Nephron (organoid): ENCODE results near the gene FEV.

Experiments
- H3K27ac Mint-ChIP-seq, 3 experiments: 2 replicates each; pipeline ENCODE4 v1.8.0; 2020; ENCODE audit warnings: mixed read lengths in 3 of 3, mild to moderate bottlenecking in 2 of 3, moderate library complexity in 1 of 3
- H3K27me3 Mint-ChIP-seq: 2 replicates; pipeline ENCODE4 v1.8.0; 2021; ENCODE audit warnings: low read depth, mild to moderate bottlenecking, moderate library complexity, mixed read lengths
- H3K36me3 Mint-ChIP-seq: 2 replicates; pipeline ENCODE4 v1.8.0; 2020; ENCODE audit warnings: low read depth, mixed read lengths
- H3K4me1 Mint-ChIP-seq: 2 replicates; pipeline ENCODE4 v1.8.0; 2020; ENCODE audit warnings: mixed read lengths
- H3K4me3 Mint-ChIP-seq, 3 experiments: 2 replicates each; pipeline ENCODE4 v1.8.0; 2020; ENCODE audit warnings: mild to moderate bottlenecking in 3 of 3, mixed read lengths in 3 of 3, moderate library complexity in 2 of 3
- H3K9me3 Mint-ChIP-seq: 2 replicates; pipeline ENCODE4 v1.8.0; 2020; ENCODE audit warnings: mixed read lengths
- TF ChIP-seq, protein P1 (sequence below), 3 experiments: fragments of 200-600 bp; sonication (generic); IDR thresholded peaks; one replicate each; pipeline ENCODE4 v1.5.0; 2021; ENCODE audit warnings: antibody characterized with exemption in 3 of 3; ENCODE audit not compliant: unreplicated experiment in 3 of 3

FEV gene

DNA sequence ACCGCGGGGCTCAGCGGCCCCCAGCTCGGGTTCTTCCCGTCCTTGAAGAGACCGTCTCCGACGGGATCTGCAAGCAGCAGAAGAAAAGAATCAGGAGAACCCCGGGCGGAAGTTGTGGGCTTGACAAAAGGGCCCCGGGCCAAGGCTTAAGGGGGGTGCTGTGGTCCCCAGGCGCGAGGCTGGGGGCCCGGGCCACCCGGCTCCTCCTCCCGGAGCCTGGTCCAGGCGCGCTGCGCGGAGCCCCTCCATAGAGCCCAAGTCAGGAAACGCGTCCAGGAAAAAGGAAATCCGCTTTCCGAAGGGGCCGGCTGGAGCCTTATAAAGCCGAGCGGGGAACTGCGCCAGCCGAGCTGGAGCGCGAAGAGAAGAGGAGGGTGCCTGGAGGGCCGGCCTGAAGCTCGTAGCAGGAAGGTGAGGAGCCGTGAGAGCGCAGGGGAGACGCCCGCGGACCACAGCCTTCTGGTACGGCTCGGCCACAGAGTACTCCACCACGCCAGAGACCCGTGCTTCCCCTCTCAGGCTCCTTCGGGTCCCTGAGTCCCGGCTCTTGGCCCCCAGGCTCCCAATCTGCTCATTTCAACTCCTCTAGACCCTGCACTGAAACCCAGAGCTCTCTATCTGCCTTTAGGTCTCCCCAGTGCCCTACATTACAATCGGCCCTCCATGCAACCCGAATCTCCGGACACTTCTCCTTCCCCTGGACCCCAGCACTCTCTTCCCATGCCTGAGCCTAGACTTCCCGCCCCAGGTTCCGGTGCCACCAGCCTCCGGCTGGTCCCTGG lies 554 bp downstream of the FEV start:
- Mint-ChIP-seq H3K4me3 (peak overlapping the region; percentile 57 to 77 (median 71)), H3K4me1 (peaks cover 13% of the 10 kb centered on the region), H3K27ac (no peak overlapping the region), H3K9me3 (peaks cover 3% of the 10 kb centered on the region), H3K36me3 (no peaks in the 10 kb centered on the region), H3K27me3 (peaks cover 97% of the 10 kb centered on the region)
- TF ChIP-seq, protein P1, sequence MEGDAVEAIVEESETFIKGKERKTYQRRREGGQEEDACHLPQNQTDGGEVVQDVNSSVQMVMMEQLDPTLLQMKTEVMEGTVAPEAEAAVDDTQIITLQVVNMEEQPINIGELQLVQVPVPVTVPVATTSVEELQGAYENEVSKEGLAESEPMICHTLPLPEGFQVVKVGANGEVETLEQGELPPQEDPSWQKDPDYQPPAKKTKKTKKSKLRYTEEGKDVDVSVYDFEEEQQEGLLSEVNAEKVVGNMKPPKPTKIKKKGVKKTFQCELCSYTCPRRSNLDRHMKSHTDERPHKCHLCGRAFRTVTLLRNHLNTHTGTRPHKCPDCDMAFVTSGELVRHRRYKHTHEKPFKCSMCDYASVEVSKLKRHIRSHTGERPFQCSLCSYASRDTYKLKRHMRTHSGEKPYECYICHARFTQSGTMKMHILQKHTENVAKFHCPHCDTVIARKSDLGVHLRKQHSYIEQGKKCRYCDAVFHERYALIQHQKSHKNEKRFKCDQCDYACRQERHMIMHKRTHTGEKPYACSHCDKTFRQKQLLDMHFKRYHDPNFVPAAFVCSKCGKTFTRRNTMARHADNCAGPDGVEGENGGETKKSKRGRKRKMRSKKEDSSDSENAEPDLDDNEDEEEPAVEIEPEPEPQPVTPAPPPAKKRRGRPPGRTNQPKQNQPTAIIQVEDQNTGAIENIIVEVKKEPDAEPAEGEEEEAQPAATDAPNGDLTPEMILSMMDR (IDR thresholded peaks at IDR 0.05; ENCODE audit: unreplicated experiment in 3 of 3): no peak

DNA sequence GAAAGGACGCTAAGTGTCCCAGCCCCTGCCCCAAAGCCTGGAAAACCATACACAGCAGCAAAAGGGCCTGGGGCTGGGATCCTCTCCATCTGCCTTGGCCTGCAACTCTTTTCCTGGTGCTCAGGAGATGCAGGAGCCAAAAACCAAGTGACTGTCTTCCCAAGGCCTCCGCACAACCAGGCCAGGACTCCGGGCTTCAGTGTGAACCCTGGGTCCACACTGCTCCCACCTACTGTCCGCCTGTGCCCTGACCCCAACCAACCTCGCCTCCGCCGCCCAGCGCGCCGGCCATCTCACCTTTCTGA lies 1.1 kb downstream of the FEV start:
- Mint-ChIP-seq H3K27me3 (peaks cover 97% of the 10 kb centered on the region), H3K36me3 (no peaks in the 10 kb centered on the region), H3K4me3 (peak overlapping the region in 1 of 3 experiments; percentile 3), H3K9me3 (peaks cover 3% of the 10 kb centered on the region), H3K4me1 (peaks cover 13% of the 10 kb centered on the region), H3K27ac (no peak overlapping the region)
- TF ChIP-seq, protein P1 (IDR thresholded peaks at IDR 0.05; ENCODE audit: unreplicated experiment in 3 of 3): no peak

DNA sequence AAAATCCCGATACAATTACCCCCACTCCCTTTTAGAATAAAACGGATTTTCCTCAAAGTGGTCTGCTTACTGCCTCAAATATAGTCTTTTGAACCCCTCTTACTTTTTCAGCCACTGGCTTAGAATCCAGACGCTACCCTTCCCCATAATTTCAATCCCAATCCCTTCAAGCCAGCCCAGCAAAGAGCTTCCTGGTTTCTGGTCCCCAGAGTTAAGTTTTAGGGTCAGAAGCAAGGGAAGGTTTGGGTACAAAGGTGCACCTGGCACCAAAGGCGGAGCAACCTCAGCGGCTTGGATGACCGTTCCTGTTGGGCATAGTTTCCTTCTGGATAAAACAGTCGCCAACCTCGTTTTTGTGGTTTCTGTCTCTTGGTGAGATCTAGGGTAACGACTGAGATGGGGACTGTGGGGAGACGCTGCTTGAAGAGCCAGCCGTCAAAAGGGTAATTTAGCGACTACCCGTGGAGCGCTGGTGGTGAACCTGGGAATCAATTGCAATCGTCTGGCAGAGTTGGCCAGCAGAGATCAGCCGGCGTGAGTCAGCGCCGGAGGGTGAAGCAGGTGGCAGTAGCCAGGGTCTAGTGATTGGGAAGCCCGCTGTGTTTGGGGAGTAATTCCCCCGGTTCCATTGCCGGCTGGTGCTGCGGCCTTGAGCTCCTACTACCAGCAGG lies 1.6 kb downstream of the FEV start:
- peaks cover 97% of the 10 kb centered on the region for H3K27me3 Mint-ChIP-seq
- H3K4me1 Mint-ChIP-seq: peaks cover 13% of the 10 kb centered on the region

DNA sequence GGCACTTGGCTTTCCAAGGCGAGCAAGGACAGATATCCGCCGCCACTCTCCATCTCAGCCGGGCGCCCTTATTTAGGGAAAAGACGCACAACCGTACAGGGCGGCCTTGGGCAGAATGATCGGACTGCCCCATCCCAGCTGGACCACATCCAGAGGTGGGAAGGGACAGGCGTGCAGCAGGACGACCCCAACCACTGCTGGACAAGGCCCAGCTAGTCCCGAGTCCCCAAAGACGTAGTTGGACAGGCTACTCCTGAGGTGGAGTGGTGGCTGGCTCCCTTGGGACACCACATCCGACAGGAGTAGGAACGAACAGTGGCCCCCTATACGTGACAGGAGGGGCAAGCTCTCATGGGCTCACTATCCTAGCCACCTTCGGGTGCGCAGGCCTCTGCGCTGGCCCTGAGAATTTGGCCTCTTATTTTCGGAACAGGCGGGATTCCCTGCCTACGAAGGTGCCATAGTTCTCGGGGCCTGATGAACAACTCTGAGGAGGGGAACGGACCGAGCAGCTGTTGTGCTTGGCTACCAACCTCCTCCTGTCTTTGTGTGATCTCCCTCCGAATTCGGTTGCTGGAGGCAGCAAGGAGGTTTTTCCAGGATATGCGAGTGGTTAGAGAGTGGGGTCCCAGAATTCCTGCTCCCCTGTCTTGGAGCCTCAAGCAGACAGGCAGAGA lies 2.3 kb downstream of the FEV start:
- Mint-ChIP-seq H3K27ac (no peak overlapping the region), H3K36me3 (no peaks in the 10 kb centered on the region), H3K9me3 (peaks cover 2% of the 10 kb centered on the region), H3K4me3 (peak overlapping the region; percentile 23 to 52 (median 40)), H3K4me1 (peaks cover 13% of the 10 kb centered on the region), H3K27me3 (peaks cover 97% of the 10 kb centered on the region)
- TF ChIP-seq, protein P1 (IDR thresholded peaks at IDR 0.05; ENCODE audit: unreplicated experiment in 3 of 3): no peak

More for the DNA sequence above, 1.6 kb downstream of the FEV start:
- H3K4me3 Mint-ChIP-seq: peak overlapping the region in 2 of 3 experiments; percentile 9 to 16
- peaks cover 3% of the 10 kb centered on the region for H3K9me3 Mint-ChIP-seq
- TF ChIP-seq, protein P1 (IDR thresholded peaks at IDR 0.05; ENCODE audit: unreplicated experiment in 3 of 3): no peak
- no peak overlapping the region for H3K27ac Mint-ChIP-seq
- no peaks in the 10 kb centered on the region for H3K36me3 Mint-ChIP-seq

DNA sequence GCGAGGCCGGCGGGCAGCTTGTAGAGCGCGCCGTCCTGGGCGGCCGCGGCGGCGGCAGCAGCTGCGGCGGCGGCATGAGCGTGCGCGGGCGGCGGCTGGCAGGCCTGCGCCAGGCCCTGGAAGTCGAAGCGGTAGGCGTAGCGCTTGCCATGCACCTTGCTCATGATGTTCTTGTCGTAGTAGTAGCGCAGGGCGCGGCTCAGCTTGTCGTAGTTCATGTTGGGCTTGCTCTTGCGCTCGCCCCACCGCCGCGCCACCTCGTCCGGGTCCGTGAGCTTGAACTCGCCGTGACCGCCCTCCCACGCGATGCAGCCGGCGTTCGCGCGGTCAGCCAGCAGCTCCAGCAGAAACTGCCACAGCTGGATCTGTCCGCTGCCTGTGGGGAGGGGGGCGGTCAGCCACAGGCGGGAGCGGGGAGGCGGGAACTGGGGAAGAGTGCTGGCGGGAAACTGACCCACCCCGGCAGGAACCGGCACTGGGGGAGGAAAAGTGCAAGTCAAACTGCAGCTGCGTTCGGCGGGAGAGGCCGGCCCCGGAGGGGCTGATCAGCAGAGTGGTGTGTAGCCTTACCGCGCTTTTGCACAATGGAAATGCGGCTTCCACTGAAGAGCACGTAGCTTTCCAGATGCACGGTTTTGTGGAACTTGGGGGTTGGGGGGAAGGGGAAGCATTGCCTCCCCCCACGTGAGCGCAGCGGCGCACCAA lies 3.0 kb downstream of the FEV start:
- no peaks in the 10 kb centered on the region for H3K9me3 Mint-ChIP-seq
- peak overlapping the region; percentile 40 to 59 (median 52) for H3K4me3 Mint-ChIP-seq
- H3K36me3 Mint-ChIP-seq: no peaks in the 10 kb centered on the region
- H3K4me1 Mint-ChIP-seq: peaks cover 13% of the 10 kb centered on the region
- TF ChIP-seq, protein P1 (IDR thresholded peaks at IDR 0.05; ENCODE audit: unreplicated experiment in 3 of 3): no peak
- peaks cover 97% of the 10 kb centered on the region for H3K27me3 Mint-ChIP-seq
- H3K27ac Mint-ChIP-seq: no peak overlapping the region
